Transverse colon (tissue), 4 donors: ENCODE data around the gene KIFC1. TPM values are rescaled to one million over a fixed set of nuclear protein-coding genes. Genes with fewer than 3 reads are reported as not detected.
A peak's percentile ranks its signal among the peaks of the same experiment; 100 is the strongest.

Experiments
- DNase-seq: peaks from one replicate; pipeline ENCODE4 v3.0.0-alpha.2; 2019
- H3K27ac ChIP-seq, 4 donors: fragments of 200-600 bp; sonication (generic); 2 replicates each; pipeline ENCODE4 v1.5.1; 2016 to 2018; ENCODE audit warnings: inconsistent platforms in 4 of 4
- H3K27me3 ChIP-seq: fragments of 200-600 bp; sonication (generic); 2 replicates; pipeline ENCODE4 v1.5.1; 2017; ENCODE audit warnings: inconsistent platforms
- H3K36me3 ChIP-seq, 4 donors: fragments of 200-600 bp; sonication (generic); 2 replicates each; pipeline ENCODE4 v1.5.1; 2017 to 2019; ENCODE audit warnings: inconsistent platforms in 4 of 4
- H3K4me1 ChIP-seq, 4 donors: fragments of 200-600 bp; sonication (generic); 2 replicates each; pipeline ENCODE4 v1.5.1; 2017 to 2020; ENCODE audit warnings: inconsistent platforms in 4 of 4
- H3K4me3 ChIP-seq, 4 donors: fragments of 200-600 bp; sonication (generic); 1 replicate in 1 of 4; 2 replicates in 3 of 4; pipeline versions ENCODE4 v1.5.1 to v1.6.1; 2017 to 2019; ENCODE audit warnings: inconsistent platforms in 4 of 4
- H3K9me3 ChIP-seq, 2 donors: fragments of 200-600 bp; sonication (generic); 2 replicates each; pipeline ENCODE4 v1.5.1; 2017 to 2019; ENCODE audit warnings: inconsistent platforms in 2 of 2
- EP300 ChIP-seq: sonication (generic); formaldehyde crosslinking; IDR thresholded peaks from one replicate; pipeline ENCODE4 v1.6.1; 2017; ENCODE audit warnings: antibody characterized with exemption, low read depth
- POLR2A ChIP-seq: fragments of 450-650 bp; IDR thresholded peaks from one replicate; pipeline ENCODE4 v1.6.1; 2016; ENCODE audit warnings: antibody characterized with exemption, mild to moderate bottlenecking, moderate library complexity
- POLR2AphosphoS5 ChIP-seq, 3 donors: sonication (generic); formaldehyde crosslinking; IDR thresholded peaks; one replicate each; pipeline ENCODE4 v1.6.1; 2016; ENCODE audit warnings: antibody characterized with exemption in 3 of 3
- WGBS, 2 donors: methylation state at CpG; one replicate each; pipeline ENCODE4 v1.1.5; 2018; ENCODE audit warnings: low coverage in 1 of 2; 5-methylcytosine and 5-hydroxymethylcytosine counted together
- in situ Hi-C, 4 donors: fragments of 200-750 bp; cut with MboI; loops; one replicate each; pipeline versions ENCODE4 v1.15.0 to v1.15.1; 2017; ENCODE audit warnings: low sequenced_read_pairs in 3 of 4, low pct_ligation_motif_present in 1 of 4, low pct_unique_long_range_greater_than_20kb in 1 of 4
- intact Hi-C: fragments of 100-400 bp; cut with DNase I; formaldehyde crosslinking; loops from one replicate; pipeline ENCODE4 v1.15.1; 2023; ENCODE audit warnings: low total_unique reads
- total RNA-seq, 4 donors: library from RNA; depleted of rRNA; stranded (reverse); fragments of >200 nt; gene quantifications; one replicate each; pipeline ENCODE4 v1.1.0, GENCODE V29; 2016
- TF ChIP-seq, protein P1 (sequence below), 5 experiments: fragments of 200-600 bp in 3 of 5; fragments of 450-650 bp in 2 of 5; sonication (generic) in 3 of 5; IDR thresholded peaks; 1 replicate in 2 of 5; 2 replicates in 3 of 5; pipeline ENCODE4 v1.5.1; 2016 to 2017; ENCODE audit warnings: antibody characterized with exemption in 5 of 5, inconsistent platforms in 3 of 5, mild to moderate bottlenecking in 2 of 5, moderate library complexity in 1 of 5

The KIFC1 gene
- total RNA-seq, 4 donors from 2014 or later, result 2.6 to 51.5 (median 5.8) TPM

DNA sequence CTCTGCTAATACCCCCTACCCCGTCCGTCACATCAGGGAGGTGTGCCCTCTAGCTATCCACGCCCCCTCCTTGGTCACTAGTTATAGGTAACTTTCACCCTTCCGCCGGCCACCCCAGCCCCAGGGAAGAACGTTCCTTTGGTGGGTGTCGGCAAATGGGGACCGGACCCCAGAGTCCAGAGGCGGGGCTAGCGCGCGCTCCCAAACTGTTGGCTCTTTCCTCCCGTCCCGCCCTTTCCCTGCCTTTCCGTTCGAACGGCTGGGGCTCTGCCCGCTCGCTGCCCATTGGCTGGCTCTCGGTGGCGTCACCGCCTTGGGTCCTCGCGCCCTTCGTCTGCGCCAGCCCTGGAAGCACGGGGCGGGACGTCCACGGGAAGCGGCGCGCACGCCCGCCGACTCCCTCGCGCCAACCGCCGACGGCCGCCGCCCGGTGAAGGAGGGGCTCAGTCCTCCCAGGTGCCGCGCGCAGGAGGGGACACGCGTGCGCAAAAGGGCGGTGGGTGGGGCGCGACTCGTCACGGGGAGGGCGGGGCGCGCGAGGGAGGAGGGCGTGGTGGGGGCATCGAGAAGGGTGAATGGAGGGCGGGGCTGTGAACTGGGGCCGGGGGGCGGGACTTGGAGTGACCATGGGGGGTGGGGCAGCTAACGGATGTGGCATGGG lies 18.6 kb downstream of the KIFC1 start:
- peaks cover 12 to 32% (median 19%) of the 10 kb centered on the region in 4 donors for H3K4me1 ChIP-seq
- H3K27me3 ChIP-seq, result no peaks in the 10 kb centered on the region
- H3K27ac ChIP-seq, result peak overlapping the region; percentile 97 to 99 (median 98)
- H3K9me3 ChIP-seq, result no peaks in the 10 kb centered on the region
- intact Hi-C loops (loop anchor here (10.0 kb wide), 1 partner anchor 95 kb away; the partner anchor contains the start of genes TAPBP and ZBTB22), in situ Hi-C loops (loop anchor here in 1 of 4 donors (25.0 kb wide), 1 partner anchor 448 kb away; the partner anchor contains the start of genes BRD2 and HLA-DMA)
- TF ChIP-seq POLR2AphosphoS5 (IDR thresholded peaks at IDR 0.05) (peak; percentile 54 to 82 (median 72)), EP300 (no peak), POLR2A (peak; percentile 77)
- TF ChIP-seq, protein P1, sequence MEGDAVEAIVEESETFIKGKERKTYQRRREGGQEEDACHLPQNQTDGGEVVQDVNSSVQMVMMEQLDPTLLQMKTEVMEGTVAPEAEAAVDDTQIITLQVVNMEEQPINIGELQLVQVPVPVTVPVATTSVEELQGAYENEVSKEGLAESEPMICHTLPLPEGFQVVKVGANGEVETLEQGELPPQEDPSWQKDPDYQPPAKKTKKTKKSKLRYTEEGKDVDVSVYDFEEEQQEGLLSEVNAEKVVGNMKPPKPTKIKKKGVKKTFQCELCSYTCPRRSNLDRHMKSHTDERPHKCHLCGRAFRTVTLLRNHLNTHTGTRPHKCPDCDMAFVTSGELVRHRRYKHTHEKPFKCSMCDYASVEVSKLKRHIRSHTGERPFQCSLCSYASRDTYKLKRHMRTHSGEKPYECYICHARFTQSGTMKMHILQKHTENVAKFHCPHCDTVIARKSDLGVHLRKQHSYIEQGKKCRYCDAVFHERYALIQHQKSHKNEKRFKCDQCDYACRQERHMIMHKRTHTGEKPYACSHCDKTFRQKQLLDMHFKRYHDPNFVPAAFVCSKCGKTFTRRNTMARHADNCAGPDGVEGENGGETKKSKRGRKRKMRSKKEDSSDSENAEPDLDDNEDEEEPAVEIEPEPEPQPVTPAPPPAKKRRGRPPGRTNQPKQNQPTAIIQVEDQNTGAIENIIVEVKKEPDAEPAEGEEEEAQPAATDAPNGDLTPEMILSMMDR (IDR thresholded peaks at IDR 0.05), result no peak
- H3K36me3 ChIP-seq, result peaks cover 0 to 16% (median 8%) of the 10 kb centered on the region in 4 donors
- DNase-seq, result peak; percentile 98
- 0% methylated on average over 49 of the region's 65 CpGs; no CpG with 5 or more reads in 1 of the 2 donors for WGBS, 2 donors
- peak overlapping the region; percentile 95 to 99 (median 96) for H3K4me3 ChIP-seq

DNA sequence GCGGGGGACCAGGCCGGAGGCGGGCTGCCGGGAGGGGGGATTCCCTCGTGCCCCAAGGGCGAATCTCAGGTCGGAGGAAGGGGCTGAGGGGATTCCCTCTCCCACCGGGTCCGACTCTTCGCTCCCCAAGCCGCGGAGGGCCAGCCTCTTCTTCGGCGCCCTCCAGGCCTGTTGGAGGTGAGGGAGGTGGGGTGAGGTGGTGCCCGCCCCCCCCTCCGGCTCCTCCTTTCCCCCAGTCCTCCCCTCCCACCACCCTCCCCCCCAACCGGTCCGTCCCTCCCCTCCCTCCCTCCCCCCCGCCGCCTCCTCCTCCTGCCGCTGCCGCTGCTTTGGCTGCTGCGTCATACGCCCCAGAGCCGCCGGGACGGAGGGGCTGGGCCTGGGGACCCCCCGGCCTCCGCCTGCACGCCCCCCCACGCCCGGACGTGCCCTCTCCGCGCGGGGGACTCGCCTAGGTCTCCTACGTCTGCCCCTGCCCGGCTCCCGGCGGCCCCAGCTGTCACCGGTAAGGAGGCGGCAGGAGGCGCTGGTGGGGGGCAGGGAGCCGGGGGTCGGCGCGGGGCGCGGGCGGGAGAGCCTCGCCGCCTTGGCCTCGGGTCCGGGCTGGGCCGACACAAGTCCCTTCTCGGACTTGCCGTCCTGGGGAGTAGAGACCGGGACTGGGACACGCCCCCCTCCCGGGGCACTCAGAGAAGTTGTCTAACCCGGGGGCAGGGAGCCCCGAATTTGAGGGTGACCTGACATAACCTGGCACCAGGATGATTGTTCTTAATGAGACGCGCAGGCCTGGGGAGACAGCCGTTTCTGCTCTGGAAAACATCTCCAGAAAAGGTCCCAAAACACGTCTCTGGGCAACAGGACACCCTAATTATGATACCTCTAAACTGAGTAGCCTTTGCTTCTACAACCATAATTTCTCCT lies 19.3 kb downstream of the KIFC1 start, which contains the start of gene PHF1:
Gene PHF1, plus strand, starts transcription at position 304 of the 921 bp plus-strand sequence. CDS start 1,250 bp downstream, outside the sequence.
- H3K36me3 ChIP-seq, result peaks cover 0 to 23% (median 8%) of the 10 kb centered on the region in 4 donors
- H3K27me3 ChIP-seq, result no peaks in the 10 kb centered on the region
- in situ Hi-C loops, result loop anchor here in 1 of 4 donors (25.0 kb wide), 1 partner anchor 449 kb away; the partner anchor contains the start of genes BRD2 and HLA-DMA
- 0% methylated on average over 38 of the region's 67 CpGs; no CpG with 5 or more reads in 1 of the 2 donors for WGBS, 2 donors
- peak within 1 kb of the TSS; percentile 95 to 99 (median 96) for H3K4me3 ChIP-seq
- no peaks in the 10 kb centered on the region for H3K9me3 ChIP-seq
- DNase-seq, result peak; percentile 84
- peak; percentile 60 for TF ChIP-seq POLR2A
- TF ChIP-seq, protein P1 (IDR thresholded peaks at IDR 0.05), result peak in 1 of 5 experiments; percentile 12
- TF ChIP-seq EP300, result no peak
- TF ChIP-seq POLR2AphosphoS5 (IDR thresholded peaks at IDR 0.05), result peak in 2 of 3 donors; percentile 59 to 65
- intact Hi-C loops, result loop anchor here (10.0 kb wide), 1 partner anchor 96 kb away; the partner anchor contains the start of genes TAPBP and ZBTB22
- peak within 1 kb of the TSS; percentile 97 to 99 (median 98) for H3K27ac ChIP-seq
- peaks cover 13 to 39% (median 25%) of the 10 kb centered on the region in 4 donors for H3K4me1 ChIP-seq

DNA sequence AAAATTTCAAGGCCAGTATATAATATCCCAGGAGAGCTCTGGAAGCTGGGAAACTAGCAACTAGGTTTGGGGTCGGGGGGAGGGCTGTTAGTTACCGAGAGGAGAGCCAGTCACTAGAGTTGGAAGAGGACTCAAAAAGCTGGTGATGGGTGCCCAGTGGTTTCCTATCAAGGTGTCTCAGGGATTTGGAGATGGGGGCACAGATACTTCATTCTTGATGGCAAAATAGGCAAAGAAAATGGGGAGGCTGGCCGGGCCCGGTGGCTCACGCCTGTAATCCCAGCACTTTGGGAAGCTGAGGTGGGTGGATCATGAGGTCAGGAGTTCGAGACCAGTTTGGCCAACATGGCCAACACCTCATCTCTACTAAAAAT lies 20.0 kb downstream of the KIFC1 start:
- no peak for TF ChIP-seq POLR2AphosphoS5 (IDR thresholded peaks at IDR 0.05)
- no peak for TF ChIP-seq POLR2A
- TF ChIP-seq EP300, result no peak
- WGBS, 2 donors, result 55 to 63% methylated on average over 3 to 6 of the region's 6 CpGs
- DNase-seq, result no peak
- in situ Hi-C loops, result loop anchor here in 1 of 4 donors (25.0 kb wide), 1 partner anchor 449 kb away; the partner anchor contains the start of genes BRD2 and HLA-DMA
- intact Hi-C loops, result loop anchor here (10.0 kb wide), 1 partner anchor 97 kb away; the partner anchor contains the start of genes TAPBP and ZBTB22
- H3K27ac ChIP-seq, result peak overlapping the region; percentile 97 to 99 (median 98)
- H3K4me1 ChIP-seq, result peaks cover 18 to 46% (median 30%) of the 10 kb centered on the region in 4 donors
- H3K9me3 ChIP-seq, result no peaks in the 10 kb centered on the region
- peaks cover 0 to 24% (median 8%) of the 10 kb centered on the region in 4 donors for H3K36me3 ChIP-seq
- peak overlapping the region; percentile 95 to 99 (median 96) for H3K4me3 ChIP-seq
- H3K27me3 ChIP-seq, result no peaks in the 10 kb centered on the region
